ENCODE results near the gene MYO5B.
"Not testable (repeated sequence)": the region's sequence is repeated elsewhere in the genome, so short reads cannot be mapped to it uniquely, and the experiment has no call there.

MYO5B gene

GRCh38 chr18:49838381-49838780 lies 356.6 kb downstream of the MYO5B start:
- no peak for TF ChIP-seq CTCF (conservative IDR thresholded peaks at IDR 0.05; ENCODE audit: control insufficient read depth, insufficient read depth, low read depth, low read length)
- no peak overlapping the region for H3K4me3 ChIP-seq (ENCODE audit: control insufficient read depth, low read depth, low read length)

GRCh38 chr18:49837889-49838288 lies 357.1 kb downstream of the MYO5B start:
- DNase-seq (ENCODE audit: low read depth), result no peak
- TF ChIP-seq CTCF (conservative IDR thresholded peaks at IDR 0.05; ENCODE audit: control insufficient read depth, insufficient read depth, low read depth, low read length), result no peak
- no peak overlapping the region for H3K4me3 ChIP-seq (ENCODE audit: control insufficient read depth, low read depth, low read length)

More at GRCh38 chr18:49838381-49838780, 356.6 kb downstream of the MYO5B start:
- DNase-seq (ENCODE audit: low read depth), result no peak

- H3K4me3 ChIP-seq (ENCODE audit: control insufficient read depth, low read depth, low read length); DNase-seq (ENCODE audit: low read depth): not testable (repeated sequence)
Observed at GRCh38 chr18:49837316-49837835, 357.6 kb downstream of the MYO5B start.

DNA sequence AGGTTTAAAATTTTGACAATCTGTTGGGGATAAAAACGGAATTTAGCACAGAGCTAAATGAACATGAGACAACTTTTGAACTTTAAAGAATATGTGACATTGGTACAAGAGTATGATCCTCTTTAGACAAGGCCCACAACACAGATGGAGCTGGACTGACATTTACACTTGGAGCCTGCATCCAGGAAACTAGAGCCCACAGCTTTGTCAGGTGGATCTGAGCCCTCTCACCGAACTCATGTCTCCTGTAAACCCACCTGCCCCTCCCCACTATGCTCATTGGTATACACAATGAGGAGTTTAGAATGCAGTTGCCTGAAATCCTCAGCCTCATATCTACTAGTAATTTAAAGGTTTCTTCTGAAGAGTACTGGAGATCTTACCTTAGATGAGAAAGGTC lies 359.5 kb downstream of the MYO5B start:
- no peak for TF ChIP-seq CTCF (conservative IDR thresholded peaks at IDR 0.05; ENCODE audit: control insufficient read depth, insufficient read depth, low read depth, low read length)
- DNase-seq (ENCODE audit: low read depth), result no peak
- no peak overlapping the region for H3K4me3 ChIP-seq (ENCODE audit: control insufficient read depth, low read depth, low read length)

- H3K4me3 ChIP-seq (ENCODE audit: control insufficient read depth, low read depth, low read length), result no peak overlapping the region
- no peak for TF ChIP-seq CTCF (conservative IDR thresholded peaks at IDR 0.05; ENCODE audit: control insufficient read depth, insufficient read depth, low read depth, low read length)
- no peak for DNase-seq (ENCODE audit: low read depth)
Observed at GRCh38 chr18:49834258-49834657, 360.7 kb downstream of the MYO5B start.

DNA sequence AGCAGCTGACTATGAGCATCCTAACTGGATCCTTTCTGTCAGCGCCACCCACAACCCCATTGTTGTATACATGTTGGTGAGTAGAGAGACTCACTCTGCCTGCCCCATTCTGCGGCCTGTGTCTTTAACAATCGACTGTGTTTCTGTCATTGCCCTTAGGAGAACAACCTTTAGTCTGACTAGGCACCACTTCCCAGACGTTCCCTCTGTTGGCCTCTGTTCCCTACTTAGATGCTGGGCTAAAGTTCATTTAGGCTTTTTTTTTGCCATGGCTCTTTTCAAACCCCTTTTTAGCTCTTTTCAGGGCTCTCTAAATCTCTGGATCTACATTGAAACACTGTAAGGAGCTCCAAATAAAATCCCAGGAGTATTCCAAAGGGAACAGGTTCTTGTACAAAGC lies 361.1 kb downstream of the MYO5B start:
- no peak for TF ChIP-seq CTCF (conservative IDR thresholded peaks at IDR 0.05; ENCODE audit: control insufficient read depth, insufficient read depth, low read depth, low read length)
- no peak for DNase-seq (ENCODE audit: low read depth)

DNA sequence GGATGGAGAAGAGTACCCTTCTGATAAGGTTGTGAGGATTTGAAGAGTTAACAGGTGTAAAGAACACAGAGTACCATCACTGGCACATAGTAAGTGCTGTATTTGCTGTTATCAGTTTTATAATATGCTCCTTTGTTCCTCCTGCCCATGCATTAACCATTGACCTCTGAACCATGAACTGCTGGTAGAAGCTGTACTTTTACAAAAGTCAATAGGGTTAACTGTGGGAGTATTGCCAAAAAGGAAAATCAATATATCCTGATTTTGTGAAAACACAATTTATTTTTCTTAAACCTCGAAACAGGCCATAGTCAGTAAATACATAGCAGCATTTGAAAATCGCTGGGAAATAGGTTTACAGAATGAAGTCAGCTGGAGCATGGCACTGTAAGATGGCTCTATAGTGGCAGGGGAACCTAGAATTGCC lies 362.7 kb downstream of the MYO5B start:
- TF ChIP-seq CTCF (conservative IDR thresholded peaks at IDR 0.05; ENCODE audit: control insufficient read depth, insufficient read depth, low read depth, low read length), result no peak
- no peak overlapping the region for H3K4me3 ChIP-seq (ENCODE audit: control insufficient read depth, low read depth, low read length)

More for the DNA sequence above, 361.1 kb downstream of the MYO5B start:
- H3K4me3 ChIP-seq (ENCODE audit: control insufficient read depth, low read depth, low read length), result no peak overlapping the region

More for the DNA sequence above, 362.7 kb downstream of the MYO5B start:
- DNase-seq (ENCODE audit: low read depth), result no peak
